K562 (cell line): Measurements from ENCODE around the gene RPH3AL. TPM values are rescaled to one million over a fixed set of nuclear protein-coding genes. Genes with fewer than 3 reads are reported as not detected.

ENCODE experiments used
- ATAC-seq: fragments of 200-7000 bp; cut with Tn5 transposase; 3 replicates; pipeline ENCODE4 v1.9.1; 2020; ENCODE audit warnings: moderate library complexity
- BruUV-seq: library from RNA; stranded (reverse); fragments of 400-500 nt; replicated peaks from 2 replicates; lab custom pipeline; 2021; lab: Mats Ljungman, UMichigan
- CTCF ChIA-PET: fragments of 300-600 bp; formaldehyde crosslinking; extraction: SDS; loops from one replicate; lab custom pipeline; 2021; ENCODE audit warnings: low intra/inter-chr PET ratio; lab: Yijun Ruan, JAX
- POLR2A ChIA-PET: fragments of 300-600, 350-650 bp; sonication (Branson Sonifier 250); formaldehyde crosslinking; extraction: SDS; loops from one replicate; lab custom pipeline; 2021; ENCODE audit warnings: antibody characterized with exemption, inconsistent platforms; lab: Yijun Ruan, JAX
- DNase-seq, 4 experiments: peaks; one replicate each; pipeline versions ENCODE4 v3.0.0 to v3.0.0-alpha.2; 2011 to 2018; ENCODE audit warnings: low spot score in 3 of 4, mixed read lengths in 3 of 4; ENCODE audit errors: extremely low read depth in 1 of 4
- FAIRE-seq: peaks from 2 replicates; lab custom pipeline; 2011; peaks lifted over from hg19 to GRCh38; lab: Jason Lieb, UNC
- H2AFZ ChIP-seq: 2 replicates; pipeline ENCODE4 v1.6.0; 2011; ENCODE audit warnings: low read depth, low read length, control low read depth, inconsistent platforms
- H3K27ac ChIP-seq: fragments of 200-600 bp; 3 replicates; pipeline ENCODE4 v1.8.0; 2011; ENCODE audit warnings: low read depth, mild to moderate bottlenecking, control low read depth, inconsistent platforms, low read length, moderate library complexity, mixed read lengths; ENCODE audit errors: extremely low read depth
- H3K27me3 ChIP-seq, 2 experiments: fragments of 300-600 bp in 1 of 2; 2 replicates in 1 of 2; 3 replicates in 1 of 2; pipeline versions ENCODE4 v1.6.0 to v1.8.0; 2011; ENCODE audit warnings: inconsistent platforms in 2 of 2, low read length in 2 of 2, mild to moderate bottlenecking in 1 of 2, mixed read lengths in 1 of 2, moderate library complexity in 1 of 2; ENCODE audit not compliant: control insufficient read depth in 2 of 2, insufficient read depth in 2 of 2
- H3K36me3 ChIP-seq: fragments of 300-600 bp; 3 replicates; pipeline ENCODE4 v1.8.0; 2011; ENCODE audit warnings: mild to moderate bottlenecking, low read length, inconsistent platforms; ENCODE audit not compliant: control insufficient read depth, insufficient read depth
- H3K4me1 ChIP-seq, 2 experiments: fragments of 200-600 bp in 1 of 2; replicated peaks in 1 of 2; 2 replicates in 1 of 2; 3 replicates in 1 of 2; pipeline versions ENCODE4 v1.5.1 to v1.8.0; 2011; ENCODE audit warnings: inconsistent platforms in 2 of 2, low read length in 2 of 2, mild to moderate bottlenecking in 1 of 2, mixed read lengths in 1 of 2, moderate library complexity in 1 of 2; ENCODE audit not compliant: control insufficient read depth in 2 of 2, insufficient read depth in 2 of 2
- H3K4me2 ChIP-seq: 2 replicates; pipeline ENCODE4 v1.6.1; 2011; ENCODE audit warnings: low read length, control low read depth, inconsistent platforms, mixed read lengths; ENCODE audit not compliant: insufficient read depth
- H3K4me3 ChIP-seq: fragments of 200-600 bp; sonication (generic), shearing (Covaris generic); 2 replicates; pipeline ENCODE4 v1.5.1; 2016; ENCODE audit warnings: control low read depth, inconsistent platforms
- H3K79me2 ChIP-seq: fragments of 200-600 bp; 3 replicates; pipeline ENCODE4 v1.8.0; 2011; ENCODE audit warnings: low read length, inconsistent platforms; ENCODE audit not compliant: control insufficient read depth, insufficient read depth
- H3K9ac ChIP-seq, 2 experiments: 2 replicates each; pipeline versions ENCODE4 v1.6.0 to v1.6.1; 2011; ENCODE audit warnings: low read depth in 2 of 2, low read length in 2 of 2, control low read depth in 1 of 2, inconsistent platforms in 1 of 2, mild to moderate bottlenecking in 1 of 2, mixed read lengths in 1 of 2; ENCODE audit not compliant: insufficient read depth in 1 of 2
- H3K9me1 ChIP-seq: one replicate; pipeline ENCODE4 v1.6.0; 2011; ENCODE audit warnings: inconsistent platforms, mild to moderate bottlenecking, low read length, moderate library complexity; ENCODE audit not compliant: control insufficient read depth, insufficient read depth
- H3K9me3 ChIP-seq: replicated peaks from 2 replicates; pipeline ENCODE4 v1.5.1; 2011; ENCODE audit warnings: low read depth, low read length, inconsistent platforms; ENCODE audit not compliant: control insufficient read depth, insufficient read depth
- H4K20me1 ChIP-seq: replicated peaks from 2 replicates; pipeline ENCODE4 v1.6.1; 2011; ENCODE audit warnings: low read length, inconsistent platforms, mixed read lengths; ENCODE audit not compliant: control insufficient read depth, insufficient read depth
- ATF6 ChIP-seq: sonication (generic); formaldehyde crosslinking; IDR thresholded peaks from 2 replicates; pipeline ENCODE4 v1.4.0; 2020; ENCODE audit warnings: mild to moderate bottlenecking, missing genetic modification reagents
- C11orf30 ChIP-seq: fragments of 450-650 bp; IDR thresholded peaks from 2 replicates; pipeline ENCODE4 v1.6.1; 2016; ENCODE audit warnings: low read depth, mild to moderate bottlenecking
- CBFA2T2 ChIP-seq: fragments of 450-650 bp; conservative IDR thresholded peaks from 2 replicates; pipeline ENCODE4 v1.6.1; 2017; ENCODE audit warnings: mild to moderate bottlenecking
- CHD4 ChIP-seq: fragments of 200-600 bp; sonication (generic); IDR thresholded peaks from 3 replicates; pipeline ENCODE4 v1.6.1; 2012; ENCODE audit warnings: low read depth, mild to moderate bottlenecking, mixed read lengths, low read length, inconsistent platforms; ENCODE audit not compliant: insufficient read depth, insufficient replicate concordance, poor library complexity, severe bottlenecking
- FOXP4 ChIP-seq: sonication (generic); formaldehyde crosslinking; IDR thresholded peaks from 2 replicates; pipeline ENCODE4 v1.8.0; 2022; ENCODE audit warnings: mild to moderate bottlenecking, missing genetic modification reagents, borderline replicate concordance
- MTA2 ChIP-seq: fragments of 450-650 bp; IDR thresholded peaks from 2 replicates; pipeline ENCODE4 v1.6.1; 2016; ENCODE audit warnings: low read depth
- NBN ChIP-seq: fragments of 450-650 bp; IDR thresholded peaks from 2 replicates; pipeline ENCODE4 v1.6.1; 2016; ENCODE audit warnings: low read depth, mild to moderate bottlenecking
- NUFIP1 ChIP-seq: fragments of 450-650 bp; IDR thresholded peaks from 2 replicates; pipeline ENCODE4 v1.6.1; 2018; ENCODE audit not compliant: partially characterized antibody
- SP2 ChIP-seq: IDR thresholded peaks from 2 replicates; pipeline ENCODE4 v1.6.1; 2011; ENCODE audit warnings: mild to moderate bottlenecking, low read depth, low read length, moderate library complexity; ENCODE audit not compliant: poor library complexity, severe bottlenecking; ENCODE audit errors: extremely low read depth
- TAF15 ChIP-seq: fragments of 200-400 bp; formaldehyde crosslinking; IDR thresholded peaks from 2 replicates; pipeline ENCODE4 v1.6.1; 2017; ENCODE audit warnings: mild to moderate bottlenecking, low read depth, low read length, moderate library complexity
- ZC3H4 ChIP-seq: sonication (generic); formaldehyde crosslinking; IDR thresholded peaks from 2 replicates; pipeline ENCODE4 v1.9.0; 2021; ENCODE audit warnings: missing genetic modification reagents, borderline replicate concordance
- whole genome bisulfite sequencing: fragments of 100-300 bp; shearing (Covaris generic); methylation state at CpG from one replicate; pipeline ENCODE4 v1.1.6; 2016; ENCODE audit warnings: low coverage, mixed read lengths; ENCODE audit not compliant: insufficient coverage; ENCODE audit errors: missing lambda C conversion rate; 5-methylcytosine and 5-hydroxymethylcytosine counted together
- in situ Hi-C: fragments of 300-500 bp; cut with MboI; formaldehyde crosslinking; loops from 4 replicates; pipeline ENCODE4 v1.15.0; 2018; ENCODE audit warnings: inconsistent platforms, mixed read lengths
- intact Hi-C: fragments of 100-400 bp; cut with micrococcal nuclease; formaldehyde crosslinking; loops from 2 replicates; pipeline ENCODE4 v1.14.2; 2022
- polyA plus RNA-seq, 8 experiments: library from polyadenylated mRNA; depleted of rRNA in 4 of 8; stranded (reverse) in 5 of 8; unstranded in 3 of 8; fragments of >200 nt; fragmentation: Nextera tagmentation in 2 of 8; fragmentation: Illumina TruSeq in 1 of 8; extraction: Ambion mirVana in 2 of 8; extraction: Trizol in 1 of 8; gene quantifications; 2 replicates each; pipeline versions ENCODE4 v1.2.1 to v1.2.3, GENCODE V29; 2011 to 2014; ENCODE audit warnings: inconsistent platforms in 1 of 8, missing spikeins in 1 of 8
- total RNA-seq, 7 experiments: library from RNA; depleted of rRNA in 6 of 7; stranded (reverse); fragments of >200 nt in 6 of 7; fragmentation: Illumina TruSeq in 2 of 7; extraction: Trizol in 2 of 7; gene quantifications; 2 replicates each; pipeline versions ENCODE4 v1.2.1 to v1.2.3, GENCODE V29; 2011 to 2021; ENCODE audit warnings: low replicate concordance in 1 of 7
- TF ChIP-seq, protein P1 (sequence below): fragments of 250-450 bp; sonication (Bioruptor Pico); IDR thresholded peaks from 2 replicates; pipeline ENCODE4 v1.8.0; 2021; ENCODE audit warnings: moderate library complexity, mild to moderate bottlenecking, inconsistent platforms

The RPH3AL gene
- total and polyA plus RNA-seq, 9 of the 15 experiments (the other 6 are each of a cell fraction or from before 2014, with no cell fraction given): 0.18 to 1.7 (median 0.39) TPM

DNA sequence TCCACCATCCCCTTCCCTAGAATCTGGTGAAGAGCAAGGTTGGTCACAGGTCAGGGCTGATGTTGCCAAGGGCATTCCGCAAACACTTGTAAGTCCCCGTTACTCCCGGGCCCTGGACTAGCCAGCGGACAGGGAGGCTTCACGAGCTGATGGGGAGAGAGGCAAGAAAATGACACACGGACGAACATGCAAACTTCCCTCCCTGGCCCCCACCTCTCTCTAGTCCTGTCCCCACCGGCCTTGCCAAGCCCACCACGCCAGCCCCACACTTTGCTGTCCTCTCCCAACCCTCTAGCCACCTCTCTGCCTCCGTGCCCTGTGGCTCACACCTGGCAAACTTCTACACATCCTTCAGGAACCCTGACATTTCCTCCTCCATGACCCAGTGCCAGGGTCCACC, 54.8 kb downstream of the RPH3AL start:
- intact Hi-C loops: no loop called here
- no peak overlapping the region for H3K4me3 ChIP-seq
- no peaks in the 10 kb centered on the region for H3K79me2 ChIP-seq
- H3K4me2 ChIP-seq: no peak overlapping the region
- ATAC-seq: no peak
- peaks cover 8 to 36% of the 10 kb centered on the region in 2 experiments; a peak in 4 of 5 replicates for H3K27me3 ChIP-seq
- H3K27ac ChIP-seq: no peak overlapping the region
- no peaks in the 10 kb centered on the region for H3K36me3 ChIP-seq
- 0% methylated on average over 2 of the region's 10 CpGs for WGBS
- no peaks in the 10 kb centered on the region for H3K9me3 ChIP-seq
- FAIRE-seq: no peak
- in situ Hi-C loops: no loop called here
- no peak overlapping the region for H3K9ac ChIP-seq
- BruUV-seq: no TSS peak
- H2AFZ ChIP-seq: no peak overlapping the region
- no peaks in the 10 kb centered on the region for H4K20me1 ChIP-seq
- no peaks in the 10 kb centered on the region for H3K9me1 ChIP-seq
- CTCF ChIA-PET: no interaction called here
- no peak for DNase-seq
- POLR2A ChIA-PET: no interaction called here
- no peak for TF ChIP-seq NBN
- TF ChIP-seq SP2: no peak
- TF ChIP-seq ATF6 (CRISPR knock-in tag): no peak
- no peak for TF ChIP-seq NUFIP1
- no peak for TF ChIP-seq MTA2
- TF ChIP-seq C11orf30: no peak
- no peak for TF ChIP-seq TAF15
- TF ChIP-seq ZC3H4 (CRISPR knock-in tag): no peak
- TF ChIP-seq CHD4: no peak
- TF ChIP-seq FOXP4 (CRISPR knock-in tag): no peak
- TF ChIP-seq CBFA2T2: no peak
- TF ChIP-seq, protein P1, sequence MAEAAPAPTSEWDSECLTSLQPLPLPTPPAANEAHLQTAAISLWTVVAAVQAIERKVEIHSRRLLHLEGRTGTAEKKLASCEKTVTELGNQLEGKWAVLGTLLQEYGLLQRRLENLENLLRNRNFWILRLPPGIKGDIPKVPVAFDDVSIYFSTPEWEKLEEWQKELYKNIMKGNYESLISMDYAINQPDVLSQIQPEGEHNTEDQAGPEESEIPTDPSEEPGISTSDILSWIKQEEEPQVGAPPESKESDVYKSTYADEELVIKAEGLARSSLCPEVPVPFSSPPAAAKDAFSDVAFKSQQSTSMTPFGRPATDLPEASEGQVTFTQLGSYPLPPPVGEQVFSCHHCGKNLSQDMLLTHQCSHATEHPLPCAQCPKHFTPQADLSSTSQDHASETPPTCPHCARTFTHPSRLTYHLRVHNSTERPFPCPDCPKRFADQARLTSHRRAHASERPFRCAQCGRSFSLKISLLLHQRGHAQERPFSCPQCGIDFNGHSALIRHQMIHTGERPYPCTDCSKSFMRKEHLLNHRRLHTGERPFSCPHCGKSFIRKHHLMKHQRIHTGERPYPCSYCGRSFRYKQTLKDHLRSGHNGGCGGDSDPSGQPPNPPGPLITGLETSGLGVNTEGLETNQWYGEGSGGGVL (CRISPR knock-in tag): no peak
- H3K4me1 ChIP-seq: peaks cover 0 to 8% of the 10 kb centered on the region in 2 experiments; a peak in 2 of 5 replicates
